ENCODE data around the gene RTKN2. TPM values are rescaled to one million over a fixed set of nuclear protein-coding genes. Genes with fewer than 3 reads are reported as not detected.
"Not testable (repeated sequence)": the region's sequence is repeated elsewhere in the genome, so short reads cannot be mapped to it uniquely, and the experiment has no call there.

Gene RTKN2
- polyA plus RNA-seq, 1 donor from 2014 or later = 4.7 TPM

GRCh38 chr10:62284221-62284620 is 15.6 kb upstream of the RTKN2 start:
- H3K27me3 ChIP-seq (ENCODE audit: insufficient read depth, low read depth, low read length) = no peaks in the 10 kb centered on the region
- no peaks in the 10 kb centered on the region for H3K36me3 ChIP-seq (ENCODE audit: insufficient read depth, low read length)
- H3F3A ChIP-seq (ENCODE audit: insufficient read depth, low read length, poor library complexity, severe bottlenecking) = no peaks in the 10 kb centered on the region
- no peak overlapping the region for H3K9ac ChIP-seq (ENCODE audit: low read length)
- TF ChIP-seq CTCF (IDR thresholded peaks at IDR 0.05; ENCODE audit: poor library complexity, severe bottlenecking) = no peak
- no peak for TF ChIP-seq EP300 (conservative IDR thresholded peaks at IDR 0.05; ENCODE audit: poor library complexity, severe bottlenecking)
- TF ChIP-seq SMC3 (conservative IDR thresholded peaks at IDR 0.05; ENCODE audit: poor library complexity) = no peak
- TF ChIP-seq POLR2AphosphoS5 (IDR thresholded peaks at IDR 0.05) = no peak
- no peak for TF ChIP-seq MXI1 (conservative IDR thresholded peaks at IDR 0.05; ENCODE audit: poor library complexity, severe bottlenecking)
- no peak for TF ChIP-seq RAD21 (conservative IDR thresholded peaks at IDR 0.05)
- no peak for TF ChIP-seq REST (IDR thresholded peaks at IDR 0.05; ENCODE audit: borderline replicate concordance)
- TF ChIP-seq TAF1 (IDR thresholded peaks at IDR 0.05; ENCODE audit: low read depth) = no peak
- no peak for TF ChIP-seq EZH2 (IDR thresholded peaks at IDR 0.05; ENCODE audit: borderline replicate concordance, insufficient read depth, low read length, poor library complexity, severe bottlenecking)
- no peaks in the 10 kb centered on the region for H3K9me3 ChIP-seq (ENCODE audit: low read length)
- H2AFZ ChIP-seq (ENCODE audit: low read depth, low read length) = no peak overlapping the region
- H3K4me2 ChIP-seq (ENCODE audit: low read length) = no peak overlapping the region
- H4K20me1 ChIP-seq (ENCODE audit: insufficient read depth) = no peaks in the 10 kb centered on the region
- no peaks in the 10 kb centered on the region for H3K79me2 ChIP-seq (replicated peaks; ENCODE audit: insufficient read depth, low read length)
- no peaks in the 10 kb centered on the region for H3K9me2 ChIP-seq (ENCODE audit: insufficient read depth, low read length)
- H3K27ac ChIP-seq (ENCODE audit: low read length) = no peak overlapping the region
- no peak overlapping the region for H3K4me3 ChIP-seq (ENCODE audit: low read length)

GRCh38 chr10:62281348-62281747 is 12.7 kb upstream of the RTKN2 start:
- H3K9ac ChIP-seq (ENCODE audit: low read length); H3K4me2 ChIP-seq (ENCODE audit: low read length); H3K4me3 ChIP-seq (ENCODE audit: low read length); H2AFZ ChIP-seq (ENCODE audit: low read depth, low read length); H3K27ac ChIP-seq (ENCODE audit: low read length); H3K36me3 ChIP-seq (ENCODE audit: insufficient read depth, low read length); H3F3A ChIP-seq (ENCODE audit: insufficient read depth, low read length, poor library complexity, severe bottlenecking); H3K9me3 ChIP-seq (ENCODE audit: low read length); H4K20me1 ChIP-seq (ENCODE audit: insufficient read depth); H3K9me2 ChIP-seq (ENCODE audit: insufficient read depth, low read length); H3K79me2 ChIP-seq (replicated peaks; ENCODE audit: insufficient read depth, low read length); H3K27me3 ChIP-seq (ENCODE audit: insufficient read depth, low read depth, low read length): not testable (repeated sequence)

GRCh38 chr10:62280392-62280791 is 11.7 kb upstream of the RTKN2 start:
- H3K36me3 ChIP-seq (ENCODE audit: insufficient read depth, low read length); H3K9me3 ChIP-seq (ENCODE audit: low read length); H3K27me3 ChIP-seq (ENCODE audit: insufficient read depth, low read depth, low read length): not testable (repeated sequence)

More at GRCh38 chr10:62280392-62280791, 11.7 kb upstream of the RTKN2 start:
- not testable (repeated sequence) for H3K4me3 ChIP-seq (ENCODE audit: low read length); H4K20me1 ChIP-seq (ENCODE audit: insufficient read depth); H3K9ac ChIP-seq (ENCODE audit: low read length); H3F3A ChIP-seq (ENCODE audit: insufficient read depth, low read length, poor library complexity, severe bottlenecking); H3K79me2 ChIP-seq (replicated peaks; ENCODE audit: insufficient read depth, low read length); H3K9me2 ChIP-seq (ENCODE audit: insufficient read depth, low read length); H3K27ac ChIP-seq (ENCODE audit: low read length); H3K4me2 ChIP-seq (ENCODE audit: low read length); H2AFZ ChIP-seq (ENCODE audit: low read depth, low read length)

Data from neural cell (in vitro differentiated cells).